ENCODE measurements around the gene CKAP2. TPM values are rescaled to one million over a fixed set of nuclear protein-coding genes. Genes with fewer than 3 reads are reported as not detected.
"Not testable (repeated sequence)": the region's sequence is repeated elsewhere in the genome, so short reads cannot be mapped to it uniquely, and the experiment has no call there.

CKAP2 gene, protein sequence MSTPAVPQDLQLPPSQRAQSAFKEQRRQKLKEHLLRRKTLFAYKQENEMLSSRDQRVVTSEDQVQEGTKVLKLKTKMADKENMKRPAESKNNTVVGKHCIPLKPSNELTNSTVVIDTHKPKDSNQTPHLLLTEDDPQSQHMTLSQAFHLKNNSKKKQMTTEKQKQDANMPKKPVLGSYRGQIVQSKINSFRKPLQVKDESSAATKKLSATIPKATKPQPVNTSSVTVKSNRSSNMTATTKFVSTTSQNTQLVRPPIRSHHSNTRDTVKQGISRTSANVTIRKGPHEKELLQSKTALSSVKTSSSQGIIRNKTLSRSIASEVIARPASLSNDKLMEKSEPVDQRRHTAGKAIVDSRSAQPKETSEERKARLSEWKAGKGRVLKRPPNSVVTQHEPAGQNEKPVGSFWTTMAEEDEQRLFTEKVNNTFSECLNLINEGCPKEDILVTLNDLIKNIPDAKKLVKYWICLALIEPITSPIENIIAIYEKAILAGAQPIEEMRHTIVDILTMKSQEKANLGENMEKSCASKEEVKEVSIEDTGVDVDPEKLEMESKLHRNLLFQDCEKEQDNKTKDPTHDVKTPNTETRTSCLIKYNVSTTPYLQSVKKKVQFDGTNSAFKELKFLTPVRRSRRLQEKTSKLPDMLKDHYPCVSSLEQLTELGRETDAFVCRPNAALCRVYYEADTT
- total RNA-seq, result 6.6 and 8.6 TPM in 2 replicates

DNA sequence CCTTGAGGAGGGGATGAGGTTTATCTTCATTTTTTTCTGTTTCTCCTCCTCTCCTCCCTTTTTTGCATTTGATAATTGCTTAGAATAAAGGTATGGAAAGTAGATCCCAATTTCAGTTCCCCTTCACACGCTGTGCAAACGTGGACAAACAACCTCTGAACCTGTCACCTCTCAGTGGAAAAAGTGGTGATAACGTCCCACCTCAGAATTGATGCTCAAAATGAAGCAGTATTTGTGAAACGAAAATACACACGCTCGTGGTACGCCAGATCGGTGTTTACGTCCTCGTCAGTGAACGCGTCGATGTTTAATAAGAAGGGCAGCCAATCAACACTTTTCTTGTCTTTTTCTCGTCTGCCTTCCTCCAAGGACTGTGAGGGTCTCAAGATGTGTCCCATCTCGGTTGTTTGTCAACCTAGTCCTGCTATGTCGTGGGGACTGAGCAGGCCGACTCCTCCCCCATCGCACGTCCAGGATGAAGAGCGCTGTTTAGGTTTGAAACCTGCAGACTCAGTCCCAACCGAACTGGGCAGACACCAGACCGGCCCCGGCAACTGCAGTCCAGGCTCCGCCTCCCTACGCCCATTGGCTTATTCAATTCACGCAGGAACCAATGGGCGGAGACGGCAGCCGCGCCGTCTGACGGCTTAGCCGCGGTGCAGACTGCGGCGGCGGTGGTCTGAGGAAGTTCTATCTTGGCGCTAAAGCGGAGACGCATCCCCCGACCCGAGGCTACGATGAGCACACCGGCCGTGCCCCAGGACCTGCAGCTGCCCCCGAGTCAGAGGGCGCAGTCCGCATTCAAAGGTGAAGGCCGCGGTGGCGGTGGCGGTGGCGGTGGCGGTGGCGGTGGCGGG is at the start of gene CKAP2:
Gene CKAP2, plus strand, starts transcription at position 659 of the 857 bp plus-strand sequence. Its CDS starts 79 bp downstream, at position 738.
- H3K27me3 ChIP-seq (ENCODE audit: control insufficient read depth, insufficient read depth, low read length), result no peaks in the 10 kb centered on the region
- TF ChIP-seq, protein P1, sequence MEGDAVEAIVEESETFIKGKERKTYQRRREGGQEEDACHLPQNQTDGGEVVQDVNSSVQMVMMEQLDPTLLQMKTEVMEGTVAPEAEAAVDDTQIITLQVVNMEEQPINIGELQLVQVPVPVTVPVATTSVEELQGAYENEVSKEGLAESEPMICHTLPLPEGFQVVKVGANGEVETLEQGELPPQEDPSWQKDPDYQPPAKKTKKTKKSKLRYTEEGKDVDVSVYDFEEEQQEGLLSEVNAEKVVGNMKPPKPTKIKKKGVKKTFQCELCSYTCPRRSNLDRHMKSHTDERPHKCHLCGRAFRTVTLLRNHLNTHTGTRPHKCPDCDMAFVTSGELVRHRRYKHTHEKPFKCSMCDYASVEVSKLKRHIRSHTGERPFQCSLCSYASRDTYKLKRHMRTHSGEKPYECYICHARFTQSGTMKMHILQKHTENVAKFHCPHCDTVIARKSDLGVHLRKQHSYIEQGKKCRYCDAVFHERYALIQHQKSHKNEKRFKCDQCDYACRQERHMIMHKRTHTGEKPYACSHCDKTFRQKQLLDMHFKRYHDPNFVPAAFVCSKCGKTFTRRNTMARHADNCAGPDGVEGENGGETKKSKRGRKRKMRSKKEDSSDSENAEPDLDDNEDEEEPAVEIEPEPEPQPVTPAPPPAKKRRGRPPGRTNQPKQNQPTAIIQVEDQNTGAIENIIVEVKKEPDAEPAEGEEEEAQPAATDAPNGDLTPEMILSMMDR (IDR thresholded peaks at IDR 0.05; ENCODE audit: insufficient read depth, low read length, severe bottlenecking), result no peak
- no peak for FAIRE-seq
- DNase-seq (ENCODE audit: low read depth), result peak; percentile 91
- H3K4me3 ChIP-seq (ENCODE audit: low read depth, low read length), result peak within 1 kb of the TSS; percentile 87
- peaks cover 1% of the 10 kb centered on the region for H3K36me3 ChIP-seq (ENCODE audit: control insufficient read depth, insufficient read depth, low read length)

DNA sequence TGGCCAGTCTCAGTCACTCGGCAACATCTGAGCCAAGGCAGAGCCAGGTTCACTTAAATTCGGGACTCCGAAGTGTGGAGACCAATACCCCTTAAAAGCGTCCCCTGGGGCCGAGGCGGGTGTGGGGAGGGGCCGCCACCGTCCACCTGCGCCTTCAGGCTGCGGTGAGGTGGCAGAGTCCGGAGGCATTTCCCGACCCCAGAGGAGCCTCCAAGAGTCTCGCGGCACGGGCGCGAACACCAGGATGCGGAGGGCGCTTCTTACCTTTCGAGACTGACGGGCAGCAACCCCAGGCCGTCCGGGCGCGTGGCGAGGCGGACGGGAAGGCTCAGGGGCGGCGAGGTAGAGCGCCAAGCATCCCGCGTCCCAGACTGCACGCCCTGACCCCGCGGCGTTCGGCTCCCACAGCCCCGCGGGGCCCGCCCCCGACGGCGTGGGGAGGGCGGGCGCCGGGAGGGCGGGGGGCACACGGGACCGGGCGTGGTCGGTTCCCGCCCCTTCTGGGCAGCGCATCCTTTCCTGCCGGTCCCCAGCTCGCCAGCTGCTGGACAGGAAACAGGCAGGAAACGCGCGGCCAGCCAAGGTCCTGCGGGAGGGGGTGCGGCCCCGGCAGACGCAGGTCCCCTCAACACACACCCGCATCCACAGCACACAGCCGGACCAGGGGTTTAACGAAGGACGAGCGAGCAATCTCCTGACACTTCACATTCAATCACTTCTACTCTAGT is 49.3 kb upstream of the CKAP2 start, which contains the start of gene THSD1:
Gene THSD1, minus strand, starts transcription at position 406 of the 728 bp plus-strand sequence. CDS start 3,572 bp downstream, outside the sequence.
- Histone ChIP-seq H3K4me3 (ENCODE audit: low read depth, low read length) (peak within 1 kb of the TSS; percentile 55), H3K36me3 (ENCODE audit: control insufficient read depth, insufficient read depth, low read length) (no peaks in the 10 kb centered on the region), H3K27me3 (ENCODE audit: control insufficient read depth, insufficient read depth, low read length) (no peaks in the 10 kb centered on the region)
- DNase-seq (ENCODE audit: low read depth), result peak; percentile 20
- TF ChIP-seq, protein P1 (IDR thresholded peaks at IDR 0.05; ENCODE audit: insufficient read depth, low read length, severe bottlenecking), result no peak
- FAIRE-seq, result no peak

DNA sequence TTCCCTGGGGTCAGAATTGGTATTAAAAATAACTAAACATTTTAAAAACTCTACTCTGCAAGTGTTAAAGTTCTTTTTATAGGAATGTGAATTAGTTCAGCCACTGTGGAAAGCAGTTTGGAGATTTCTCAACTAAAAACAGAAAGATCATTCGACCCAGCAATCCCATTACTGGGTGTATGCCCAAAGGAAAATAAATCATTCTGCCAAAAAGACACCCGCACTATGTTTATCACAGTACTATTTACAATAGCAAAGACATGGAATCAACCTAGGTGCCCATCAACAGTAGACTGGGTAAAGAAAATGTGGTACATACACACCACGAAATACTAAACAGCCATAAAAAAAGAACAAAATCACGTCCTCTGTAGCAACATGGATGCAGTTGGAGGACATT is 48.6 kb upstream of the CKAP2 start:
- DNase-seq (ENCODE audit: low read depth), result no peak
- Histone ChIP-seq H3K36me3 (ENCODE audit: control insufficient read depth, insufficient read depth, low read length) (no peaks in the 10 kb centered on the region), H3K4me3 (ENCODE audit: low read depth, low read length) (no peak overlapping the region), H3K27me3 (ENCODE audit: control insufficient read depth, insufficient read depth, low read length) (no peaks in the 10 kb centered on the region)
- TF ChIP-seq, protein P1 (IDR thresholded peaks at IDR 0.05; ENCODE audit: insufficient read depth, low read length, severe bottlenecking), result no peak
- FAIRE-seq, result no peak

DNA sequence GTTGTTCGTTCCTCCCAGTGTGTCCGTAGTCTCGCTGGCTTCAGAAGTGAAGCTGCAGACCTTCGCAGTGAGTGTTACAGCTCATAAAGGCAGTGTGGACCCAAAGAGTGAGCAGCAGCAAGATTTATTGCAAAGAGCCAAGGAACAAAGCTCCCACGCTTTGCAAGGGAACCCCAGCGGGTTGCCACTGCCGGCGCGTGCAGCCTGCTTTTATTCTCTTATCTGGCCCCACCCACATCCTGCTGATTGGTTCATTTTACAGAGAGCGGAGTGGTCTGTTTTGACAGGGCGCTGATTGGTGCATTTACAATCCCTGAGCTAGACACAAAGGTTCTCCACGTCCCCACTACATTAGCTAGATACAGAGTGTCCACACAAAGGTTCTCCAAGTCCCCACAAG is 47.8 kb upstream of the CKAP2 start:
- not testable (repeated sequence) for H3K36me3 ChIP-seq (ENCODE audit: control insufficient read depth, insufficient read depth, low read length); FAIRE-seq; DNase-seq (ENCODE audit: low read depth); H3K27me3 ChIP-seq (ENCODE audit: control insufficient read depth, insufficient read depth, low read length); H3K4me3 ChIP-seq (ENCODE audit: low read depth, low read length)

DNA sequence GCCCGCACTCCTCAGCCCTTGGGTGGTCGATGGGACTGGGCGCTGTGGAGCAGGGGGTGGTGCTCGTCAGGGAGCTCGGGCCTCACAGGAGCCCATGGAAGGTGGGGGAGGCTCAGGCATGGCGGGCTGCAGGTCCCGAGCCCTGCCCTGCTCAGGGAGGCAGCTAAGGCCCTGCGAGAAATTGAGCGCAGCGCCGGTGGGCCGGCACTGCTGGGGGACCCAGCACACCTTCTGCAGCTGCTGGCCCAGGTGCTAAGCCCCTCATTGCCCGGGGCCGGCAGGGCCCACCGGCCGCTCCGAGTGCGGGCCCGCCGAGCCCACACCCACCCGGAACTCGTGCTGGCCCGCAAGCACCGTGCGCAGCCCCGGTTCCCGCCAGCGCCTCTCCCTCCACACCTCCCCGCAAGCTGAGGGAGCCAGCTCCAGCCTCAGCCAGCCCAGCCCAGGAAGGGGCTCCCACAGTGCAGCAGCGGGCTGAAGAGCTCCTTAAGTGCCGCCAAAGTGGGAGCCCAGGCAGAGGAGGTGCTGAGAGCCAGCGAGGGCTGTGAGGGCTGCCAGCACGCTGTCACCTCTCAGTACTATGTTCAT is 47.1 kb upstream of the CKAP2 start:
- not testable (repeated sequence) for FAIRE-seq

DNA sequence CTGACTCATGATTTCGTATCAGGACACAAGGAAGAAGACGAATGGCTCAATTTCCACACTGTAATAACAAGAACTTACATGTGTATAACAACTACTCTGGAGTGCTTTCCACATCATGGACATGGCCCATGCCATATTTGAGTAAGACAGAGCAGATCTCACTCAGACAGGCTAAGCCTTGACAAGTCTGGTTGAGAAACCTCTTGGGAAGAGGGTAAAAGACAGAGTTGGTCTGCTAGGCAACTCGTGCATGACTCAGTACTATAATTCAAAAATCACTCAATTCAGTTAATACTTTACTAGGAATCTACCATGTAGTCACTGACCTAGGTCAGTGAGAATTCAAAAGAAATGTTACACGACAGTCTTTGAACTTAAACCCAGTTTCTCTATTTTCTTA is 43.6 kb upstream of the CKAP2 start:
- peak; percentile 99 for FAIRE-seq
- Histone ChIP-seq H3K36me3 (ENCODE audit: control insufficient read depth, insufficient read depth, low read length) (no peaks in the 10 kb centered on the region), H3K4me3 (ENCODE audit: low read depth, low read length) (no peak overlapping the region), H3K27me3 (ENCODE audit: control insufficient read depth, insufficient read depth, low read length) (no peaks in the 10 kb centered on the region)
- peak; percentile 100 for DNase-seq (ENCODE audit: low read depth)
- TF ChIP-seq, protein P1 (IDR thresholded peaks at IDR 0.05; ENCODE audit: insufficient read depth, low read length, severe bottlenecking), result no peak

More for the DNA sequence above, 47.1 kb upstream of the CKAP2 start:
- H3K27me3 ChIP-seq (ENCODE audit: control insufficient read depth, insufficient read depth, low read length); H3K4me3 ChIP-seq (ENCODE audit: low read depth, low read length); H3K36me3 ChIP-seq (ENCODE audit: control insufficient read depth, insufficient read depth, low read length); DNase-seq (ENCODE audit: low read depth): not testable (repeated sequence)

All from bronchial epithelial cell (primary cell).